RCC 7860 (cell line): Measurements from ENCODE around the gene ZNF563.
A peak's percentile ranks its signal among the peaks of the same experiment; 100 is the strongest.

Experiments used
- DNase-seq: peaks from one replicate; pipeline ENCODE4 v3.0.0-alpha.2; 2015; ENCODE audit warnings: low spot score
- FAIRE-seq: peaks from 2 replicates; lab custom pipeline; 2012; peaks lifted over from hg19 to GRCh38; lab: Jason Lieb, UNC

Gene ZNF563

DNA sequence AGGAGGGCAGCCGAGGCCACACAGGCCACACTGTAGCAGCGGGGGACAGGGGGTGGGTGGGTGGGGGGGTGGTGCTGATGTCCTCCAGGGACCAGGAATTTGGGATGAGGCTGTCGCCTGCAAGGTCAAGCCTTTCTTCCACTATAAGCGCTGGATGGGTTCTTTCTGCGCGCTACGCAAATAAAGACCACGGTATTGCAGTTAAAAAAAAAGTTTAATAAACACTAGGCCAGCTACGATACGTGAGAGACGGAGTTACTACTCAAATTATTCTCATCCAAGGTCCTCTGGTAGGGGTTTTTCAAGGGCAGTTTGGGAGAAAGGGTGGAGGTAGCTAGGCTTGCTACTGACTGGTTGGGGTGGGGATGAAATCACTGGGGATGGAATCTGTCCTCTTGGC is 38.2 kb downstream of the ZNF563 start:
- no peak for FAIRE-seq

GRCh38 chr19:12294249-12295158 is 38.9 kb downstream of the ZNF563 start, which contains the start of gene ZNF44:
TSS of gene ZNF44 (minus strand) at chr19:12294883. CDS start at chr19:12294694, 189 bp downstream.
- FAIRE-seq, result peak; percentile 83

More for the DNA sequence above, 38.2 kb downstream of the ZNF563 start:
- no peak for DNase-seq

DNA sequence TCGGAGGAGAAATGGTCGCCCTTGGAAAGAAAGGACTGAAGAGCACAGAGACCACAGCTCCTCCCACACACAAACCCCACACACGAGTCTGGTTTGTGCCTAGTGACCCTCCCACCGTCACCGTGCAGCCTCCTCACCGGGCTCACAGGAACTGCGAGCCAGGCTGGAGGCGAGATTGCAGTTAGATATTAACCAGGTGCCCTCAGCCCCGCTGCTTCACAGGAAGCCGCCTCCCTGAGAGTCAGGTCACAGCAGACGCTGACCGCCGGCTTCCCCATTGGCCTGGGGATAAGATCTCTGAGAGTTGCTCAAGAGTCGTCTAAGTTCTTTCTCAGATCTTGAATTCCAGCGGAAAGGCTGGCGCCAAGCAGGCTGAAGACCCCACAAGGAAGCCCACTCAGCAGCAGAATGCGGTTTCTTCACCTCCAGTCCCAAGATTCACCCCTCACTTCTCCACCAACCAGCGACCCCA is 39.6 kb downstream of the ZNF563 start:
- DNase-seq (peak; percentile 94), FAIRE-seq (peak; percentile 95)

More at GRCh38 chr19:12294249-12295158, 38.9 kb downstream of the ZNF563 start, which contains the start of gene ZNF44:
- DNase-seq, result peak; percentile 94

DNA sequence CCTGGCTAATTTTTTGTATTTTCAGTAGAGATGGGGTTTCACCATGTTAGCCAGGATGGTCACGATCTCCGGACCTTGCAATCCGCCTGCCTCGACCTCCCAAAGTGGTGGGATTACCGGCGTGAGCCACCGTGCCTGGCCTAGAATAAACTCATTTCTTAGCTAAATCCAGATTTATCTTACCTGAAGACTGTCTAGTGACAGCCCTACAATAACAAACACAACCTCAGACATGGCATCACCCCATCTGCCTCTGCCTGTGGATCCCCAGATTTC is 43.7 kb downstream of the ZNF563 start:
- no peak for DNase-seq
- no peak for FAIRE-seq

DNA sequence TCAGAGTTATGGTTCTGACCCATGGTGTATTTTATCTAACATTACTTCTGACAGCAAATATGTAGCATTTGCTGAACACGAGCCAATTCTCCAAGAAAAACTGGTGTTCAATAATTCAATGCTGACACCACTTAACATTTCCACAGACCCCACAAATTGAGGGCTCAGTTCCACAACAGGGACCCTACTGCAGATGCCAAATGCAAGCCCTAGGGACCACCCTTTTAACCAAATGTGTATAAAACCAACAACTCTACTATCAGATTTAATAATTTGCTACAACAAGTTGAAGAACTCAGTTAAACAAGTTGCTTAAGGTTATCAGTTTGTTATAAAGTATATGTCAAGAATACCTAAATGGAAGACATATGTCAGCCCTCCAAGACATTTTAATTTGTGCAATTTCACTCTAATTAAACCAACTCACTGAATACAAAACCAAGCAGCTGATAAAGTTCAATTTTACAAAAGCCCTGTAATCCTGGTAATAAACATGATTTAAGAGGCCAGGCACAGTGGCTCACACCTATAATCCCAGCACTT is 45.4 kb downstream of the ZNF563 start:
- no peak for FAIRE-seq

GRCh38 chr19:12284631-12285030 is 48.8 kb downstream of the ZNF563 start:
- DNase-seq, result no peak
- no peak for FAIRE-seq

More for the DNA sequence above, 45.4 kb downstream of the ZNF563 start:
- no peak for DNase-seq

DNA sequence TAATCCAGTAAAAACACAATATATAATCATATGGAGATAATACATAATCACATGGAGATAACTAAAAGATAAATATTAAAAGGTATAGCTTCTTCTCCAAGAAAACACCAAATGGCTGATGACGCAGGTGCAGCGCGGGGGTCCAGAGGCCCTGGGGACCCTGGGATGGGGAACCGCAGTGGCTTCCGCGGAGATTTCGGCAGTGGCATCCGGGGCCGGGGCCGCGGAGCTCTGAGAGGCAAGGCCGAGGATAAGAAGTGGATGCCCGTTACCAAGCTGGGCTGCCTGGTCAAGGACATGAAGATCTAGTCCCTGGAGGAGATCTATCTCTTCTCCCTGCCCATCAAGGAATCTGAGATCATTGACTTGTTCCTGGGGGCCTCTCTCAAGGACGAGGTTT is 49.2 kb downstream of the ZNF563 start:
- DNase-seq, result no peak
- FAIRE-seq, result no peak

DNA sequence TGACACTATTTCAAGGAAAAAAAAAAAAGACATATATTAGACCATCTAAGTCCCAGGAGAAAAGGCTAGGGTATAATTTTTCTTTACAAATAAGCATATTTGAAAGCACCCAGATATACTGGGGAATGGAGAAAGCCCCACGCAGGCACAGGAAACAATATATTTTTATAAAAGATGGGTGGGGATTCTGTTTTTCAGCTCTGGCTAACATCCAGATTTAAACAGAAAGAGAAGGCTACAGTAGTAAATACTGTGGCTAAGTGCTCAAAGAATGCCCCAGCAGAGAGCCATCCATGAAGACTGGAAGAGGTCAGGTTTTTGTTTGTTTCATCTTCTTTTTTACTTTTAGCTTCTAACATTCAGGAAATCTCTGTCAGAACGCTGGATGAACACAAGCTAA is 54.7 kb downstream of the ZNF563 start:
- FAIRE-seq, result no peak
- DNase-seq, result no peak

DNA sequence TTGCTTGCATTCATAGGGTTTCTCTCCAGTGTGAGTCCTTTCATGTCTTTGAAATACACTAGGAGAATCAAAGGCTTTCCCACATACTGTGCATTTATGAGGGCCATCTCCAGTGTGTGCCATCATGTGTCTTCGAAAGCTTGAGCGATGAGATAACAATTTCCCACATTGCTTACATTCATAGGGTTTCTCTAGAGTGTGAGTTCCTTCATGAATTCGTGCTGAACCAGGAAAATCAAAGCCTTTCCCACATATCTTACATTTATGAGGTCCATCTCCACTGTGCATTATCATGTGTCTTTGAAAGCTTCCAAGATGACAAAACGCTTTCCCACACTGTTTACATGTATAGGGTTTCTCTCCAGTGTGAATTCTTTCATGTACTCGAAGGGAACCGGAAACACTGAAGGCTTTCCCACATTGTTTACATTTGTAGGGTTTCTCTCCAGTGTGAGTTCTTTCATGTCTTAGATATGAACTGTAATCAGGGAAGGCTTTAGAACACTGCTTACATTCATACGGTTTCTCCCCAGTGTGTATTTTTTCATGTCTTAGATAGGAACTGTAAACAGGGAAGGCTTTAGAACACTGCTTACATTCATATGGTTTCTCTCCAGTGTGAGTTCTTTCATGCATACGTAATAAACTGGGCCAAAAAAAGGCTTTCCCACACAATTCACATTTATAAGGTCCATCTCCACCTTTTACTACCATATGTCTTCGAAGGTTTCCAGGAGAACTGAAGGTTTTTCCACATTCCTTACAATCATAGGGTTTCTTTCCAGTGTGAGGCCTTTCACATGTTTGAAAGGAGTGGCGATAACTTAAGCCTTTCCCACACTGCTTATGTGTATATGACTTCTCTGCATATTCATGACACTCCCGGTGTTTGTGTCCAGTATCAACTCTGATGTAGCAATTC is 60.2 kb downstream of the ZNF563 start:
- no peak for FAIRE-seq
- no peak for DNase-seq

GRCh38 chr19:12272386-12272785 is 61.0 kb downstream of the ZNF563 start:
- FAIRE-seq (no peak), DNase-seq (no peak)

- FAIRE-seq (no peak), DNase-seq (no peak)
Measured at GRCh38 chr19:12270854-12271253, 62.6 kb downstream of the ZNF563 start.
